Loucy (cell line): Measurements from ENCODE around the gene FBRS.

Source experiments
- CTCF ChIP-seq: fragments of 200-600 bp; sonication (generic); conservative IDR thresholded peaks from 2 replicates; pipeline ENCODE4 v1.5.1; 2014; ENCODE audit warnings: mild to moderate bottlenecking, antibody characterized with exemption, low read length
- EZH2phosphoT487 ChIP-seq: fragments of 200-600 bp; IDR thresholded peaks from 2 replicates; pipeline ENCODE4 v1.6.1; 2018; ENCODE audit warnings: antibody characterized with exemption, mild to moderate bottlenecking, moderate library complexity, borderline replicate concordance

- TF ChIP-seq CTCF, result no peak
- no peak for TF ChIP-seq EZH2phosphoT487
These were observed 4.8 kb downstream of the FBRS start for GRCh38 chr16:30663038-30663437.
